H1 (cell line): ENCODE data around the gene ZNFX1. TPM values are rescaled to one million over a fixed set of nuclear protein-coding genes. Genes with fewer than 3 reads are reported as not detected.

Experiments
- BACH1 ChIP-seq: IDR thresholded peaks from 2 replicates; pipeline ENCODE4 v1.6.1; 2012; ENCODE audit warnings: low read length, improper control_type of control experiment
- CTCF ChIP-seq, 3 experiments: IDR thresholded peaks; 1 replicate in 2 of 3; 2 replicates in 1 of 3; pipeline versions ENCODE4 v1.5.1 to v1.6.1; 2011; ENCODE audit warnings: low read length in 3 of 3, mild to moderate bottlenecking in 3 of 3, inconsistent platforms in 2 of 3, low read depth in 1 of 3, moderate library complexity in 1 of 3; ENCODE audit not compliant: insufficient read depth in 1 of 3; ENCODE audit errors: control extremely low read depth in 1 of 3
- polyA plus RNA-seq, 7 experiments: library from polyadenylated mRNA; depleted of rRNA in 3 of 7; stranded (reverse) in 5 of 7; unstranded in 2 of 7; fragments of >200 nt in 5 of 7; fragments of 200-250 nt in 2 of 7; gene quantifications; 1 replicate in 5 of 7; 2 replicates in 1 of 7; 4 replicates in 1 of 7; pipeline versions ENCODE4 v1.2.1 to v1.2.3, GENCODE V29; 2011 to 2013; ENCODE audit warnings: missing spikeins in 2 of 7, mixed read lengths in 2 of 7
- total RNA-seq: library from RNA; stranded (reverse); fragmentation: NEBNext Ultra II Directional; extraction: Animal tissue kit (Norgen Biotek cat#: 25700); gene quantifications from 2 replicates; pipeline ENCODE4 v1.2.1, GENCODE V29; 2021

The ZNFX1 gene
- total and polyA plus RNA-seq, 2 of the 8 experiments (the other 6 are each of a cell fraction or from before 2014, with no cell fraction given): 3.1 to 11.3 TPM

- TF ChIP-seq BACH1: no peak
- TF ChIP-seq CTCF (IDR thresholded peaks at IDR 0.05; ENCODE audit: control extremely low read depth in 1 of 3, insufficient read depth in 1 of 3, low read depth in 1 of 3, low read length in 3 of 3): no peak
Measured at GRCh38 chr20:49262444-49262843, 15.4 kb downstream of the ZNFX1 start (continued).
